Measurements from ENCODE around the gene DRC7. TPM values are rescaled to one million over a fixed set of nuclear protein-coding genes. Genes with fewer than 3 reads are reported as not detected.

Gene DRC7
- total RNA-seq, 2 donors from 2014 or later: not detected

GRCh38 chr16:57721356-57722209 lies 27.0 kb downstream of the DRC7 start:
- no peaks in the 10 kb centered on the region for H3K27me3 ChIP-seq
- DNase-seq: no peak
- H3K9me3 ChIP-seq: no peaks in the 10 kb centered on the region
- H3K4me3 ChIP-seq: no peak overlapping the region
- H3K36me3 ChIP-seq: no peaks in the 10 kb centered on the region
- no peak overlapping the region for H3K27ac ChIP-seq
- H3K9ac ChIP-seq (ENCODE audit: low read depth in 2 of 2, low read length in 2 of 2): no peak overlapping the region
- intact Hi-C loops (cut with DNase I): loop anchor here (5.0 kb wide), 1 partner anchor 129 kb away; no protein-coding TSS in a partner anchor
- no peaks in the 10 kb centered on the region for H3K4me1 ChIP-seq
- no peak for TF ChIP-seq CTCF (IDR thresholded peaks at IDR 0.05)

GRCh38 chr16:57722210-57722499 lies 27.5 kb downstream of the DRC7 start:
- intact Hi-C loops (cut with DNase I): loop anchor here (5.0 kb wide), 1 partner anchor 130 kb away; no protein-coding TSS in a partner anchor
- H3K4me3 ChIP-seq: no peak overlapping the region
- no peaks in the 10 kb centered on the region for H3K4me1 ChIP-seq
- no peak for TF ChIP-seq CTCF (IDR thresholded peaks at IDR 0.05)
- no peak overlapping the region for H3K9ac ChIP-seq (ENCODE audit: low read depth in 2 of 2, low read length in 2 of 2)
- DNase-seq: no peak
- no peak overlapping the region for H3K27ac ChIP-seq
- no peaks in the 10 kb centered on the region for H3K9me3 ChIP-seq
- no peaks in the 10 kb centered on the region for H3K36me3 ChIP-seq
- no peaks in the 10 kb centered on the region for H3K27me3 ChIP-seq

- no peak for TF ChIP-seq CTCF (IDR thresholded peaks at IDR 0.05)
- DNase-seq: no peak
- no peaks in the 10 kb centered on the region for H3K4me1 ChIP-seq
- intact Hi-C loops (cut with DNase I): loop anchor here (5.0 kb wide), 1 partner anchor 130 kb away; no protein-coding TSS in a partner anchor
- no peaks in the 10 kb centered on the region for H3K36me3 ChIP-seq
- no peak overlapping the region for H3K9ac ChIP-seq (ENCODE audit: low read depth in 2 of 2, low read length in 2 of 2)
- no peaks in the 10 kb centered on the region for H3K9me3 ChIP-seq
- H3K27ac ChIP-seq: no peak overlapping the region
- H3K4me3 ChIP-seq: no peak overlapping the region
- H3K27me3 ChIP-seq: no peaks in the 10 kb centered on the region
Measured at GRCh38 chr16:57722651-57723050, 28.0 kb downstream of the DRC7 start.

- H3K36me3 ChIP-seq: no peaks in the 10 kb centered on the region
- no peaks in the 10 kb centered on the region for H3K4me1 ChIP-seq
- no peak for TF ChIP-seq CTCF (IDR thresholded peaks at IDR 0.05)
- H3K27ac ChIP-seq: no peak overlapping the region
- intact Hi-C loops (cut with DNase I): loop anchor here (5.0 kb wide), 1 partner anchor 131 kb away; no protein-coding TSS in a partner anchor
- H3K4me3 ChIP-seq: no peak overlapping the region
- DNase-seq: no peak
- H3K9me3 ChIP-seq: no peaks in the 10 kb centered on the region
- H3K27me3 ChIP-seq: no peaks in the 10 kb centered on the region
- no peak overlapping the region for H3K9ac ChIP-seq (ENCODE audit: low read depth in 2 of 2, low read length in 2 of 2)
Measured at GRCh38 chr16:57723170-57723569, 28.6 kb downstream of the DRC7 start.

- no peak for TF ChIP-seq CTCF (IDR thresholded peaks at IDR 0.05)
- no peak overlapping the region for H3K4me3 ChIP-seq
- no peaks in the 10 kb centered on the region for H3K9me3 ChIP-seq
- DNase-seq: no peak
- H3K27me3 ChIP-seq: no peaks in the 10 kb centered on the region
- intact Hi-C loops (cut with DNase I): loop anchor here (5.0 kb wide), 1 partner anchor 132 kb away; no protein-coding TSS in a partner anchor
- H3K27ac ChIP-seq: no peak overlapping the region
- no peaks in the 10 kb centered on the region for H3K4me1 ChIP-seq
- no peaks in the 10 kb centered on the region for H3K36me3 ChIP-seq
- H3K9ac ChIP-seq (ENCODE audit: low read depth in 2 of 2, low read length in 2 of 2): no peak overlapping the region
Measured at GRCh38 chr16:57724531-57724930, 29.9 kb downstream of the DRC7 start.
